Liver (tissue), 9 donors: ENCODE results near the gene KLHL30. TPM values are rescaled to one million over a fixed set of nuclear protein-coding genes. Genes with fewer than 3 reads are reported as not detected.

Source experiments
- DNase-seq: peaks from one replicate; pipeline ENCODE4 v3.0.0-alpha.2; 2017; ENCODE audit warnings: low spot score
- H3K27ac ChIP-seq, 2 donors: one replicate each; pipeline ENCODE4 v1.7.0; 2013; ENCODE audit warnings: inconsistent platforms in 2 of 2, low read length in 2 of 2, control low read depth in 1 of 2, low read depth in 1 of 2, mild to moderate bottlenecking in 1 of 2
- H3K27me3 ChIP-seq, 4 donors: one replicate each; pipeline versions ENCODE4 v1.6.1 to v1.7.0; 2013; ENCODE audit warnings: low read length in 3 of 4, inconsistent platforms in 1 of 4, mild to moderate bottlenecking in 1 of 4, moderate library complexity in 1 of 4; ENCODE audit not compliant: control insufficient read depth in 4 of 4, insufficient read depth in 4 of 4
- H3K36me3 ChIP-seq, 4 donors: one replicate each; pipeline versions ENCODE4 v1.6.1 to v1.7.0; 2013; ENCODE audit warnings: low read length in 3 of 4, mild to moderate bottlenecking in 3 of 4, low read depth in 1 of 4, moderate library complexity in 1 of 4; ENCODE audit not compliant: control insufficient read depth in 4 of 4, insufficient read depth in 3 of 4
- H3K4me1 ChIP-seq, 4 donors: one replicate each; pipeline versions ENCODE4 v1.6.1 to v1.7.0; 2013; ENCODE audit warnings: low read length in 3 of 4, mild to moderate bottlenecking in 3 of 4, moderate library complexity in 1 of 4; ENCODE audit not compliant: control insufficient read depth in 4 of 4, insufficient read depth in 4 of 4
- H3K4me3 ChIP-seq, 3 donors: one replicate each; pipeline versions ENCODE4 v1.6.1 to v1.7.0; 2013; ENCODE audit warnings: low read length in 3 of 3, control low read depth in 1 of 3, low read depth in 1 of 3, mild to moderate bottlenecking in 1 of 3
- H3K9ac ChIP-seq, 2 donors: one replicate each; pipeline ENCODE4 v1.7.0; 2013; ENCODE audit warnings: low read length in 2 of 2, mild to moderate bottlenecking in 2 of 2, moderate library complexity in 2 of 2, control low read depth in 1 of 2, low read depth in 1 of 2
- H3K9me3 ChIP-seq, 4 donors: one replicate each; pipeline versions ENCODE4 v1.6.1 to v1.7.0; 2013; ENCODE audit warnings: low read length in 3 of 4; ENCODE audit not compliant: control insufficient read depth in 4 of 4
- EGR1 ChIP-seq, 2 donors: IDR thresholded peaks; 2 replicates each; pipeline ENCODE4 v1.6.1; 2016 to 2018; ENCODE audit warnings: antibody characterized with exemption in 2 of 2, low read depth in 2 of 2
- GABPA ChIP-seq, 2 donors: IDR thresholded peaks in 1 of 2; conservative IDR thresholded peaks in 1 of 2; 2 replicates each; pipeline ENCODE4 v1.6.1; 2016; ENCODE audit warnings: antibody characterized with exemption in 2 of 2, mild to moderate bottlenecking in 1 of 2, moderate library complexity in 1 of 2
- HNF4A ChIP-seq, 2 donors: conservative IDR thresholded peaks; 2 replicates each; pipeline ENCODE4 v1.6.1; 2016; ENCODE audit warnings: antibody characterized with exemption in 2 of 2, mild to moderate bottlenecking in 2 of 2
- HNF4G ChIP-seq: IDR thresholded peaks from 2 replicates; pipeline ENCODE4 v1.6.1; 2016; ENCODE audit warnings: antibody characterized with exemption
- JUND ChIP-seq, 2 donors: IDR thresholded peaks; 2 replicates each; pipeline ENCODE4 v1.6.1; 2016; ENCODE audit warnings: antibody characterized with exemption in 2 of 2
- NR2F2 ChIP-seq: IDR thresholded peaks from 2 replicates; pipeline ENCODE4 v1.6.1; 2016; ENCODE audit warnings: antibody characterized with exemption
- RAD21 ChIP-seq, 2 donors: IDR thresholded peaks; 2 replicates each; pipeline ENCODE4 v1.6.1; 2016; ENCODE audit warnings: antibody characterized with exemption in 2 of 2, mild to moderate bottlenecking in 2 of 2
- RXRA ChIP-seq, 2 donors: IDR thresholded peaks; 2 replicates each; pipeline ENCODE4 v1.6.1; 2017 to 2018; ENCODE audit warnings: antibody characterized with exemption in 2 of 2, mild to moderate bottlenecking in 1 of 2
- TAF1 ChIP-seq: conservative IDR thresholded peaks from 2 replicates; pipeline ENCODE4 v1.6.1; 2016; ENCODE audit warnings: antibody characterized with exemption, mild to moderate bottlenecking
- WGBS: extraction: QIAGEN DNeasy Blood & Tissue Kit; methylation state at CpG from one replicate; pipeline ENCODE4 v1.1.7; 2013; 5-methylcytosine and 5-hydroxymethylcytosine counted together
- polyA plus RNA-seq, 2 donors: library from polyadenylated mRNA; stranded (reverse) in 1 of 2; unstranded in 1 of 2; fragments of 200-250 nt in 1 of 2; fragments of >200 nt in 1 of 2; fragmentation: Nextera tagmentation in 1 of 2; extraction: Ambion mirVana in 1 of 2; gene quantifications; one replicate each; pipeline versions ENCODE4 v1.2.1 to v1.2.3, GENCODE V29; 2013 to 2015
- total RNA-seq, 2 donors: library from RNA; depleted of rRNA; stranded (reverse); fragments of >200 nt; gene quantifications; one replicate each; pipeline ENCODE4 v1.2.3, GENCODE V29; 2014
- TF ChIP-seq, protein P1 (sequence below): IDR thresholded peaks from 2 replicates; pipeline ENCODE4 v1.6.1; 2016; ENCODE audit warnings: antibody characterized with exemption
- TF ChIP-seq, protein P2 (sequence below): fragments of 150-350 bp; IDR thresholded peaks from 2 replicates; pipeline ENCODE4 v1.5.1; 2017; ENCODE audit warnings: improper control_type of control experiment, low read depth, low read length; ENCODE audit not compliant: missing input control
- TF ChIP-seq, protein P3 (sequence below): IDR thresholded peaks from 2 replicates; pipeline ENCODE4 v1.6.1; 2016; ENCODE audit warnings: antibody characterized with exemption
- TF ChIP-seq, protein P4 (sequence below): IDR thresholded peaks from 2 replicates; pipeline ENCODE4 v1.6.1; 2016; ENCODE audit warnings: antibody characterized with exemption
- TF ChIP-seq, protein P5 (sequence below): IDR thresholded peaks from 2 replicates; pipeline ENCODE4 v1.6.1; 2016; ENCODE audit warnings: antibody characterized with exemption, mild to moderate bottlenecking
- donor health status: healthy.
- donor health status: healthy.
- donor health status: healthy.
- donor health status: healthy.
- donor health status: healthy.

KLHL30 gene
- total and polyA plus RNA-seq, 4 donors: 0.05 to 0.08 TPM; not detected in 2

DNA sequence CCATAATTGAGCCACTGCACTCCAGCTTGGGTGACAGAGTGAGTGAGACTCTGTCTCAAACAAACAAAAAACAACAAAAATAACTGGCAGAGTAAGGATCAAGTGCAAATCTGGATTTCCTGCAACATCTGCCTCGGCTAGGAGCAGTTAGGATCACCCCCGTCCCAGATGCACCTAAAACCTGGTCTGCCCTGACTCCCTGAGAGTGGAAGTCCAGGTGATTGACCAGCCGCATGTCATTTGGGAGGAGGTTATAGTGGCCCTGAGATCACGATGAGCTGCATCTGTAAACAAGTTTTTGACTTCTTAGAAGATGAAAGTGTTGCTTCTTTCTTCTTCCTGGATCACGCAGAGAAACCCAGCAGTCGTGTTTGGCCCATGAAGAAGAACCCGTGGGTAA, 43.3 kb upstream of the KLHL30 start:
- no peak for DNase-seq
- no peak overlapping the region for H3K27ac ChIP-seq
- H3K4me1 ChIP-seq: peaks cover 2 to 8% (median 5%) of the 10 kb centered on the region in 4 donors
- no peaks in the 10 kb centered on the region for H3K9me3 ChIP-seq
- TF ChIP-seq, protein P1, sequence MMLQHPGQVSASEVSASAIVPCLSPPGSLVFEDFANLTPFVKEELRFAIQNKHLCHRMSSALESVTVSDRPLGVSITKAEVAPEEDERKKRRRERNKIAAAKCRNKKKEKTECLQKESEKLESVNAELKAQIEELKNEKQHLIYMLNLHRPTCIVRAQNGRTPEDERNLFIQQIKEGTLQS: no peak
- TF ChIP-seq HNF4A (conservative IDR thresholded peaks at IDR 0.05): no peak
- TF ChIP-seq, protein P2, sequence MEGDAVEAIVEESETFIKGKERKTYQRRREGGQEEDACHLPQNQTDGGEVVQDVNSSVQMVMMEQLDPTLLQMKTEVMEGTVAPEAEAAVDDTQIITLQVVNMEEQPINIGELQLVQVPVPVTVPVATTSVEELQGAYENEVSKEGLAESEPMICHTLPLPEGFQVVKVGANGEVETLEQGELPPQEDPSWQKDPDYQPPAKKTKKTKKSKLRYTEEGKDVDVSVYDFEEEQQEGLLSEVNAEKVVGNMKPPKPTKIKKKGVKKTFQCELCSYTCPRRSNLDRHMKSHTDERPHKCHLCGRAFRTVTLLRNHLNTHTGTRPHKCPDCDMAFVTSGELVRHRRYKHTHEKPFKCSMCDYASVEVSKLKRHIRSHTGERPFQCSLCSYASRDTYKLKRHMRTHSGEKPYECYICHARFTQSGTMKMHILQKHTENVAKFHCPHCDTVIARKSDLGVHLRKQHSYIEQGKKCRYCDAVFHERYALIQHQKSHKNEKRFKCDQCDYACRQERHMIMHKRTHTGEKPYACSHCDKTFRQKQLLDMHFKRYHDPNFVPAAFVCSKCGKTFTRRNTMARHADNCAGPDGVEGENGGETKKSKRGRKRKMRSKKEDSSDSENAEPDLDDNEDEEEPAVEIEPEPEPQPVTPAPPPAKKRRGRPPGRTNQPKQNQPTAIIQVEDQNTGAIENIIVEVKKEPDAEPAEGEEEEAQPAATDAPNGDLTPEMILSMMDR: no peak
- TF ChIP-seq, protein P3, sequence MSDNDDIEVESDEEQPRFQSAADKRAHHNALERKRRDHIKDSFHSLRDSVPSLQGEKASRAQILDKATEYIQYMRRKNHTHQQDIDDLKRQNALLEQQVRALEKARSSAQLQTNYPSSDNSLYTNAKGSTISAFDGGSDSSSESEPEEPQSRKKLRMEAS: no peak
- TF ChIP-seq, protein P4, sequence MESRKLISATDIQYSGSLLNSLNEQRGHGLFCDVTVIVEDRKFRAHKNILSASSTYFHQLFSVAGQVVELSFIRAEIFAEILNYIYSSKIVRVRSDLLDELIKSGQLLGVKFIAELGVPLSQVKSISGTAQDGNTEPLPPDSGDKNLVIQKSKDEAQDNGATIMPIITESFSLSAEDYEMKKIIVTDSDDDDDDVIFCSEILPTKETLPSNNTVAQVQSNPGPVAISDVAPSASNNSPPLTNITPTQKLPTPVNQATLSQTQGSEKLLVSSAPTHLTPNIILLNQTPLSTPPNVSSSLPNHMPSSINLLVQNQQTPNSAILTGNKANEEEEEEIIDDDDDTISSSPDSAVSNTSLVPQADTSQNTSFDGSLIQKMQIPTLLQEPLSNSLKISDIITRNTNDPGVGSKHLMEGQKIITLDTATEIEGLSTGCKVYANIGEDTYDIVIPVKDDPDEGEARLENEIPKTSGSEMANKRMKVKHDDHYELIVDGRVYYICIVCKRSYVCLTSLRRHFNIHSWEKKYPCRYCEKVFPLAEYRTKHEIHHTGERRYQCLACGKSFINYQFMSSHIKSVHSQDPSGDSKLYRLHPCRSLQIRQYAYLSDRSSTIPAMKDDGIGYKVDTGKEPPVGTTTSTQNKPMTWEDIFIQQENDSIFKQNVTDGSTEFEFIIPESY: no peak
- TF ChIP-seq RXRA (IDR thresholded peaks at IDR 0.05): no peak
- no peak for TF ChIP-seq JUND (IDR thresholded peaks at IDR 0.05)
- TF ChIP-seq, protein P5, sequence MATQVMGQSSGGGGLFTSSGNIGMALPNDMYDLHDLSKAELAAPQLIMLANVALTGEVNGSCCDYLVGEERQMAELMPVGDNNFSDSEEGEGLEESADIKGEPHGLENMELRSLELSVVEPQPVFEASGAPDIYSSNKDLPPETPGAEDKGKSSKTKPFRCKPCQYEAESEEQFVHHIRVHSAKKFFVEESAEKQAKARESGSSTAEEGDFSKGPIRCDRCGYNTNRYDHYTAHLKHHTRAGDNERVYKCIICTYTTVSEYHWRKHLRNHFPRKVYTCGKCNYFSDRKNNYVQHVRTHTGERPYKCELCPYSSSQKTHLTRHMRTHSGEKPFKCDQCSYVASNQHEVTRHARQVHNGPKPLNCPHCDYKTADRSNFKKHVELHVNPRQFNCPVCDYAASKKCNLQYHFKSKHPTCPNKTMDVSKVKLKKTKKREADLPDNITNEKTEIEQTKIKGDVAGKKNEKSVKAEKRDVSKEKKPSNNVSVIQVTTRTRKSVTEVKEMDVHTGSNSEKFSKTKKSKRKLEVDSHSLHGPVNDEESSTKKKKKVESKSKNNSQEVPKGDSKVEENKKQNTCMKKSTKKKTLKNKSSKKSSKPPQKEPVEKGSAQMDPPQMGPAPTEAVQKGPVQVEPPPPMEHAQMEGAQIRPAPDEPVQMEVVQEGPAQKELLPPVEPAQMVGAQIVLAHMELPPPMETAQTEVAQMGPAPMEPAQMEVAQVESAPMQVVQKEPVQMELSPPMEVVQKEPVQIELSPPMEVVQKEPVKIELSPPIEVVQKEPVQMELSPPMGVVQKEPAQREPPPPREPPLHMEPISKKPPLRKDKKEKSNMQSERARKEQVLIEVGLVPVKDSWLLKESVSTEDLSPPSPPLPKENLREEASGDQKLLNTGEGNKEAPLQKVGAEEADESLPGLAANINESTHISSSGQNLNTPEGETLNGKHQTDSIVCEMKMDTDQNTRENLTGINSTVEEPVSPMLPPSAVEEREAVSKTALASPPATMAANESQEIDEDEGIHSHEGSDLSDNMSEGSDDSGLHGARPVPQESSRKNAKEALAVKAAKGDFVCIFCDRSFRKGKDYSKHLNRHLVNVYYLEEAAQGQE: no peak
- no peak for TF ChIP-seq TAF1
- no peak for TF ChIP-seq RAD21 (IDR thresholded peaks at IDR 0.05)
- no peak for TF ChIP-seq GABPA (IDR thresholded peaks at IDR 0.05 in 1 of 2, conservative IDR thresholded peaks at IDR 0.05 in 1 of 2)
- no peak for TF ChIP-seq EGR1 (IDR thresholded peaks at IDR 0.05; ENCODE audit: low read depth in 2 of 2)
- TF ChIP-seq HNF4G: no peak
- TF ChIP-seq NR2F2: no peak
- WGBS: 96% methylated on average over 7 of the region's 7 CpGs
- H3K9ac ChIP-seq: no peak overlapping the region
- no peak overlapping the region for H3K4me3 ChIP-seq
- peaks cover 0 to 12% (median 3%) of the 10 kb centered on the region in 4 donors for H3K36me3 ChIP-seq
- no peaks in the 10 kb centered on the region for H3K27me3 ChIP-seq
